Rectal smooth muscle tissue (tissue), 1 donor: ENCODE measurements around the gene CADPS.

Source experiments
- H3K27ac ChIP-seq: one replicate; pipeline ENCODE4 v1.7.0; 2013; ENCODE audit warnings: low read depth, low read length, inconsistent platforms
- H3K27me3 ChIP-seq: one replicate; pipeline ENCODE4 v1.7.0; 2013; ENCODE audit warnings: low read length; ENCODE audit not compliant: control insufficient read depth, insufficient read depth
- H3K36me3 ChIP-seq: one replicate; pipeline ENCODE4 v1.7.0; 2013; ENCODE audit warnings: low read length; ENCODE audit not compliant: control insufficient read depth, insufficient read depth
- H3K4me1 ChIP-seq: one replicate; pipeline ENCODE4 v1.7.0; 2013; ENCODE audit warnings: low read length; ENCODE audit not compliant: control insufficient read depth, insufficient read depth
- H3K4me3 ChIP-seq: one replicate; pipeline ENCODE4 v1.7.0; 2013; ENCODE audit warnings: low read length
- H3K9ac ChIP-seq: one replicate; pipeline ENCODE4 v1.7.0; 2013; ENCODE audit warnings: low read length

CADPS gene

GRCh38 chr3:62795978-62796657 is 79.1 kb downstream of the CADPS start:
- H3K36me3 ChIP-seq: no peaks in the 10 kb centered on the region
- no peaks in the 10 kb centered on the region for H3K4me1 ChIP-seq
- H3K4me3 ChIP-seq: no peak overlapping the region

DNA sequence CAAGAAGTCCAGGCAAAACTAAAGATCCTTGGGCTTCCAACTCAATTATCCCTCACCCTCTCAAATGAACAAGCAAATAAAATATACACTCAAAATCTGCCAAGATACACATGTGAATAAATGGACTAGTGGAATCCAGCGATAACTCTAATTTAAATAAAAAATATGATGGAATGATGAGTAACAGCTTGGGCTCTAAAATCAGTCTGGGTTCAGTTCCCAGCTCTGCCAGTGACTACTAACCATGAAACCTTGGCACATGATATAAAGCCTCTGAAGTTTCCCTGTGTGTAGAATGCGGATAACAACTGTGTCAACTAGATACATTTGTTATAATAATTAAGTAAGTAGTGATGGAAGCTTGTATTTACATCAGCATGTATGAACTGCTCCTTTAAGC is 81.3 kb downstream of the CADPS start:
- Histone ChIP-seq H3K27ac (no peak overlapping the region), H3K4me3 (no peak overlapping the region), H3K4me1 (no peaks in the 10 kb centered on the region), H3K36me3 (no peaks in the 10 kb centered on the region), H3K9ac (no peak overlapping the region), H3K27me3 (no peaks in the 10 kb centered on the region)

More at GRCh38 chr3:62795978-62796657, 79.1 kb downstream of the CADPS start:
- Histone ChIP-seq H3K27me3 (no peaks in the 10 kb centered on the region), H3K9ac (no peak overlapping the region), H3K27ac (no peak overlapping the region)

- H3K36me3 ChIP-seq: no peaks in the 10 kb centered on the region
- no peak overlapping the region for H3K9ac ChIP-seq
- no peak overlapping the region for H3K27ac ChIP-seq
- H3K27me3 ChIP-seq: no peaks in the 10 kb centered on the region
- no peak overlapping the region for H3K4me3 ChIP-seq
- H3K4me1 ChIP-seq: no peaks in the 10 kb centered on the region
Measured at GRCh38 chr3:62785384-62785783, 89.8 kb downstream of the CADPS start.

GRCh38 chr3:62781121-62781520 is 94.1 kb downstream of the CADPS start:
- H3K36me3 ChIP-seq: no peaks in the 10 kb centered on the region
- H3K9ac ChIP-seq: no peak overlapping the region
- H3K27ac ChIP-seq: no peak overlapping the region

GRCh38 chr3:62777674-62778073 is 97.5 kb downstream of the CADPS start:
- no peaks in the 10 kb centered on the region for H3K27me3 ChIP-seq
- H3K27ac ChIP-seq: no peak overlapping the region
- no peak overlapping the region for H3K9ac ChIP-seq
- H3K4me3 ChIP-seq: no peak overlapping the region
- no peaks in the 10 kb centered on the region for H3K4me1 ChIP-seq
- H3K36me3 ChIP-seq: no peaks in the 10 kb centered on the region

More at GRCh38 chr3:62781121-62781520, 94.1 kb downstream of the CADPS start:
- Histone ChIP-seq H3K27me3 (no peaks in the 10 kb centered on the region), H3K4me1 (no peaks in the 10 kb centered on the region), H3K4me3 (no peak overlapping the region)

DNA sequence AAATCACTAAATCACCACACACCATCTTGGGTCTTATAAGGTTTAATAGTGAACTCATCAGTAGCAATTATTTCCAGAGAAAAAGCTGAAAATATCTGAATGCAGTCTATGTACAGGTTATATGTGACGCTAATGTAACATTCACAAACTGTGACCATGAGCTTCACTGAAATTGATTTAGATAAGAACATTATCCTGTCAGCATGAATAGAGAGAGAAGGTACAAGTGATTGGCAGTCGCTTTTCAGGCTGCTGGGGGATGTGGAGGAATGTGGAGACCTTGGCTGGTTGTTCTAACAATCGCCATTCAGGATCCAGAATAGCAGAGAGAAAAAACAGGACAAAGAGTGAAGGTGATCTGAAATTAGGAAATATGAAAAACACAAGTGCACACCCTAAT is 98.1 kb downstream of the CADPS start:
- Histone ChIP-seq H3K4me3 (no peak overlapping the region), H3K27ac (no peak overlapping the region), H3K36me3 (no peaks in the 10 kb centered on the region), H3K9ac (no peak overlapping the region), H3K27me3 (no peaks in the 10 kb centered on the region), H3K4me1 (no peaks in the 10 kb centered on the region)

GRCh38 chr3:62774221-62774620 is 101.0 kb downstream of the CADPS start:
- Histone ChIP-seq H3K36me3 (no peaks in the 10 kb centered on the region), H3K9ac (no peak overlapping the region), H3K27me3 (no peaks in the 10 kb centered on the region), H3K4me3 (no peak overlapping the region), H3K27ac (no peak overlapping the region), H3K4me1 (no peaks in the 10 kb centered on the region)

DNA sequence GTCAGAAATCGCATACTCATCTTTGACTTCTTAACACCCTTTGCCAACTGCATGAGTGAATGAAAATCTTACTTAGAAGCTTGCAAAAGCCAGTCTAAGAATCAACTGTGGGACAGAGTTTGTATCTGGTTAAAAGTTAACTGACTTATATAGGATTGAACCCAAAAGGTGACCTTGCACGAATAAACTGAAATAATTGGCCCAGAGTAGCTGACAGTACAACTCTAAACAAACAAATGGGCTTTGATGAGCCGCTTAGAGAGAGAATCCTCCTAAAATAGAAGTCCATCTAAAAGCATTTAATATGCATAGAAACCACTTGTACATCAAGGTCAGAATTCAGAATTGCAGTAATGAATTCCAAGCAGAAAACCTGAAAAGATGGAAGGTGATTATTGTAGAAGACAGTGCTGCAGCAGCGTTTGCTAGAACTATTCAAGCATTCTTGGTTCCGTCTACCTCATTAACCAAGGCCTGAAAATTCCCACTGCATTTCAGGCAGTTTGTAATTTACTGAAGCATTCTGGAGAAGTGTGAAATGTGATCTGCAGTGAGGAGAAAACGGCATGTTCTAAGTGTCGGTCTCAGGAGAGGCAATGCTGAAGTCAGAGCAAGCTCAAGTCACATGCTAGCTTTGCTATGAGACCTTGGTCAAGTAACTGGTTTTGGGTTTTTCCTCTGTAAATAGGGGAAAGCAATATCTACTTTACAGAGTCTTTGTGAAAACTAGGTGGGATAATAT is 103.7 kb downstream of the CADPS start:
- Histone ChIP-seq H3K4me1 (no peaks in the 10 kb centered on the region), H3K9ac (no peak overlapping the region), H3K36me3 (no peaks in the 10 kb centered on the region), H3K4me3 (no peak overlapping the region), H3K27ac (no peak overlapping the region), H3K27me3 (no peaks in the 10 kb centered on the region)

- no peaks in the 10 kb centered on the region for H3K27me3 ChIP-seq
- H3K36me3 ChIP-seq: no peaks in the 10 kb centered on the region
- H3K4me3 ChIP-seq: no peak overlapping the region
Measured at GRCh38 chr3:62768896-62769295, 106.3 kb downstream of the CADPS start.

GRCh38 chr3:62761711-62762110 is 113.5 kb downstream of the CADPS start:
- Histone ChIP-seq H3K27ac (no peak overlapping the region), H3K36me3 (no peaks in the 10 kb centered on the region), H3K9ac (no peak overlapping the region), H3K27me3 (no peaks in the 10 kb centered on the region), H3K4me1 (no peaks in the 10 kb centered on the region), H3K4me3 (no peak overlapping the region)

More at GRCh38 chr3:62768896-62769295, 106.3 kb downstream of the CADPS start:
- Histone ChIP-seq H3K9ac (no peak overlapping the region), H3K27ac (no peak overlapping the region), H3K4me1 (no peaks in the 10 kb centered on the region)

- Histone ChIP-seq H3K4me1 (no peaks in the 10 kb centered on the region), H3K27me3 (no peaks in the 10 kb centered on the region), H3K4me3 (no peak overlapping the region), H3K36me3 (no peaks in the 10 kb centered on the region), H3K9ac (no peak overlapping the region), H3K27ac (no peak overlapping the region)
Measured at GRCh38 chr3:62761311-62761710, 113.9 kb downstream of the CADPS start.

- Histone ChIP-seq H3K9ac (no peak overlapping the region), H3K27ac (no peak overlapping the region), H3K36me3 (no peaks in the 10 kb centered on the region), H3K4me3 (no peak overlapping the region), H3K4me1 (no peaks in the 10 kb centered on the region), H3K27me3 (no peaks in the 10 kb centered on the region)
Measured at GRCh38 chr3:62758296-62759066, 116.7 kb downstream of the CADPS start.
